Effector memory CD8-positive, alpha-beta T cell (primary cell): ENCODE results near the gene NDST1.

Experiments
- ATAC-seq: fragments of 150-1000 bp; cut with Tn5 transposase; replicated peaks from 2 replicates; pipeline ENCODE4 v1.10.0; 2021; ENCODE audit warnings: mild to moderate bottlenecking, moderate library complexity
- DNase-seq, 3 experiments: peaks; one replicate each; pipeline ENCODE4 v3.0.0; 2021
- H3K27ac Mint-ChIP-seq, 2 donors: one replicate each; pipeline ENCODE4 v1.8.0; 2022; ENCODE audit warnings: mild to moderate bottlenecking in 2 of 2, mixed read lengths in 2 of 2, moderate library complexity in 2 of 2
- H3K27me3 Mint-ChIP-seq, 2 donors: one replicate each; pipeline ENCODE4 v1.8.0; 2022; ENCODE audit warnings: mixed read lengths in 2 of 2
- H3K36me3 Mint-ChIP-seq: one replicate; pipeline ENCODE4 v1.8.0; 2022; ENCODE audit warnings: mild to moderate bottlenecking, moderate library complexity, mixed read lengths; ENCODE audit not compliant: insufficient read depth
- H3K4me1 Mint-ChIP-seq, 2 donors: one replicate each; pipeline ENCODE4 v1.8.0; 2022; ENCODE audit warnings: low read depth in 2 of 2, mixed read lengths in 2 of 2
- H3K4me3 Mint-ChIP-seq, 2 donors: one replicate each; pipeline ENCODE4 v1.8.0; 2022; ENCODE audit warnings: mild to moderate bottlenecking in 2 of 2, mixed read lengths in 2 of 2, moderate library complexity in 2 of 2
- H3K9me3 Mint-ChIP-seq, 2 donors: one replicate each; pipeline ENCODE4 v1.8.0; 2022; ENCODE audit warnings: mixed read lengths in 2 of 2

NDST1 gene

GRCh38 chr5:150496534-150496933, 11.4 kb upstream of the NDST1 start:
- no peak overlapping the region for H3K27ac Mint-ChIP-seq
- H3K4me3 Mint-ChIP-seq: no peak overlapping the region
- H3K36me3 Mint-ChIP-seq: peaks cover 10% of the 10 kb centered on the region
- DNase-seq: no peak
- H3K27me3 Mint-ChIP-seq: peaks cover 1 to 19% of the 10 kb centered on the region in 2 donors
- ATAC-seq: no peak
- no peaks in the 10 kb centered on the region for H3K9me3 Mint-ChIP-seq
- peaks cover 0 to 3% of the 10 kb centered on the region in 2 donors for H3K4me1 Mint-ChIP-seq

- Mint-ChIP-seq H3K27me3 (peaks cover 4 to 17% of the 10 kb centered on the region in 2 donors), H3K4me1 (peaks cover 0 to 3% of the 10 kb centered on the region in 2 donors), H3K36me3 (peaks cover 7% of the 10 kb centered on the region), H3K9me3 (no peaks in the 10 kb centered on the region), H3K27ac (no peak overlapping the region), H3K4me3 (no peak overlapping the region)
- no peak for DNase-seq
- no peak for ATAC-seq
Measured at GRCh38 chr5:150497274-150497988, 10.5 kb upstream of the NDST1 start.

- ATAC-seq (no peak), DNase-seq (no peak)
- Mint-ChIP-seq H3K27ac (no peak overlapping the region), H3K4me3 (no peak overlapping the region), H3K4me1 (peaks cover 0 to 3% of the 10 kb centered on the region in 2 donors), H3K27me3 (peaks cover 4 to 15% of the 10 kb centered on the region in 2 donors), H3K36me3 (peaks cover 7% of the 10 kb centered on the region), H3K9me3 (no peaks in the 10 kb centered on the region)
Measured at GRCh38 chr5:150497989-150498317, 10.0 kb upstream of the NDST1 start.

- Mint-ChIP-seq H3K4me1 (peaks cover 0 to 3% of the 10 kb centered on the region in 2 donors), H3K9me3 (no peaks in the 10 kb centered on the region), H3K4me3 (no peak overlapping the region), H3K36me3 (peaks cover 6% of the 10 kb centered on the region), H3K27ac (no peak overlapping the region), H3K27me3 (peaks cover 4 to 15% of the 10 kb centered on the region in 2 donors)
- ATAC-seq (no peak), DNase-seq (no peak)
Measured at GRCh38 chr5:150498501-150498900, 9.4 kb upstream of the NDST1 start.

- ATAC-seq (no peak), DNase-seq (no peak)
- Mint-ChIP-seq H3K9me3 (no peaks in the 10 kb centered on the region), H3K4me3 (no peak overlapping the region), H3K36me3 (peaks cover 4% of the 10 kb centered on the region), H3K27me3 (peaks cover 4 to 15% of the 10 kb centered on the region in 2 donors), H3K27ac (no peak overlapping the region), H3K4me1 (peaks cover 0 to 3% of the 10 kb centered on the region in 2 donors)
Measured at GRCh38 chr5:150498971-150499370, 9.0 kb upstream of the NDST1 start.

GRCh38 chr5:150499437-150499956, 8.4 kb upstream of the NDST1 start:
- Mint-ChIP-seq H3K4me3 (no peak overlapping the region), H3K27me3 (peaks cover 4 to 15% of the 10 kb centered on the region in 2 donors), H3K9me3 (no peaks in the 10 kb centered on the region), H3K36me3 (peaks cover 4% of the 10 kb centered on the region), H3K27ac (no peak overlapping the region), H3K4me1 (peaks cover 0 to 3% of the 10 kb centered on the region in 2 donors)
- no peak for DNase-seq
- ATAC-seq: no peak

GRCh38 chr5:150500328-150500841, 7.5 kb upstream of the NDST1 start:
- no peak overlapping the region for H3K4me3 Mint-ChIP-seq
- H3K4me1 Mint-ChIP-seq: peaks cover 0 to 3% of the 10 kb centered on the region in 2 donors
- H3K27me3 Mint-ChIP-seq: peaks cover 4 to 15% of the 10 kb centered on the region in 2 donors
- peaks cover 4% of the 10 kb centered on the region for H3K36me3 Mint-ChIP-seq
- DNase-seq: no peak
- no peaks in the 10 kb centered on the region for H3K9me3 Mint-ChIP-seq
- no peak overlapping the region for H3K27ac Mint-ChIP-seq
- ATAC-seq: no peak

- Mint-ChIP-seq H3K4me1 (peaks cover 0 to 3% of the 10 kb centered on the region in 2 donors), H3K9me3 (no peaks in the 10 kb centered on the region), H3K4me3 (no peak overlapping the region), H3K36me3 (peaks cover 4% of the 10 kb centered on the region), H3K27ac (no peak overlapping the region), H3K27me3 (peaks cover 4 to 15% of the 10 kb centered on the region in 2 donors)
- ATAC-seq (no peak), DNase-seq (no peak)
Measured at GRCh38 chr5:150500905-150501304, 7.0 kb upstream of the NDST1 start.

GRCh38 chr5:150502106-150502505, 5.8 kb upstream of the NDST1 start:
- Mint-ChIP-seq H3K27ac (no peak overlapping the region), H3K4me1 (peaks cover 0 to 3% of the 10 kb centered on the region in 2 donors), H3K27me3 (peaks cover 4 to 15% of the 10 kb centered on the region in 2 donors), H3K36me3 (peaks cover 4% of the 10 kb centered on the region), H3K9me3 (no peaks in the 10 kb centered on the region), H3K4me3 (no peak overlapping the region)
- DNase-seq: no peak
- no peak for ATAC-seq

GRCh38 chr5:150502847-150503246, 5.1 kb upstream of the NDST1 start:
- H3K27me3 Mint-ChIP-seq: peaks cover 4 to 15% of the 10 kb centered on the region in 2 donors
- ATAC-seq (no peak), DNase-seq (no peak)
- no peak overlapping the region for H3K27ac Mint-ChIP-seq
- peaks cover 0 to 3% of the 10 kb centered on the region in 2 donors for H3K4me1 Mint-ChIP-seq
- H3K36me3 Mint-ChIP-seq: peaks cover 4% of the 10 kb centered on the region
- H3K4me3 Mint-ChIP-seq: no peak overlapping the region
- no peaks in the 10 kb centered on the region for H3K9me3 Mint-ChIP-seq

GRCh38 chr5:150503386-150503785, 4.5 kb upstream of the NDST1 start:
- Mint-ChIP-seq H3K36me3 (peaks cover 4% of the 10 kb centered on the region), H3K4me1 (peaks cover 0 to 3% of the 10 kb centered on the region in 2 donors), H3K9me3 (no peaks in the 10 kb centered on the region), H3K4me3 (no peak overlapping the region), H3K27me3 (peaks cover 4 to 15% of the 10 kb centered on the region in 2 donors), H3K27ac (no peak overlapping the region)
- DNase-seq (no peak), ATAC-seq (no peak)

- DNase-seq (no peak), ATAC-seq (no peak)
- Mint-ChIP-seq H3K27ac (no peak overlapping the region), H3K4me3 (no peak overlapping the region), H3K4me1 (no peaks in the 10 kb centered on the region), H3K9me3 (no peaks in the 10 kb centered on the region), H3K36me3 (peaks cover 4% of the 10 kb centered on the region), H3K27me3 (peaks cover 4 to 15% of the 10 kb centered on the region in 2 donors)
Measured at GRCh38 chr5:150503977-150504620, 3.8 kb upstream of the NDST1 start.

- ATAC-seq (no peak), DNase-seq (no peak)
- Mint-ChIP-seq H3K4me3 (no peak overlapping the region), H3K9me3 (no peaks in the 10 kb centered on the region), H3K4me1 (no peaks in the 10 kb centered on the region), H3K27ac (no peak overlapping the region), H3K27me3 (peaks cover 4 to 15% of the 10 kb centered on the region in 2 donors), H3K36me3 (no peaks in the 10 kb centered on the region)
Measured at GRCh38 chr5:150505041-150505511, 2.9 kb upstream of the NDST1 start.

GRCh38 chr5:150505816-150506215, 2.1 kb upstream of the NDST1 start:
- H3K9me3 Mint-ChIP-seq: no peaks in the 10 kb centered on the region
- H3K36me3 Mint-ChIP-seq: no peaks in the 10 kb centered on the region
- no peak for ATAC-seq
- H3K27me3 Mint-ChIP-seq: peaks cover 4 to 12% of the 10 kb centered on the region in 2 donors
- no peaks in the 10 kb centered on the region for H3K4me1 Mint-ChIP-seq
- H3K27ac Mint-ChIP-seq: no peak overlapping the region
- DNase-seq: no peak
- no peak overlapping the region for H3K4me3 Mint-ChIP-seq
